Measurements from ENCODE around the gene TUSC2. TPM values are rescaled to one million over a fixed set of nuclear protein-coding genes. Genes with fewer than 3 reads are reported as not detected.

TUSC2 gene
- total and polyA plus RNA-seq, 2 donors (not counting 1 experiment from before 2014, with no cell fraction given), result 28.2 to 29.3 TPM

GRCh38 chr3:50337175-50337861 is 9.3 kb upstream of the TUSC2 start:
- Histone ChIP-seq H3K36me3 (replicated peaks in 1 of 2; ENCODE audit: control extremely low read depth in 1 of 2, control insufficient read depth in 1 of 2, extremely low read depth in 1 of 2, insufficient read depth in 2 of 2, low read length in 1 of 2) (peaks cover 0 to 19% of the 10 kb centered on the region in 2 experiments), H3K27ac (ENCODE audit: low read length in 2 of 2) (peak overlapping the region; percentile 97 to 98), H3K9ac (ENCODE audit: low read length) (peak overlapping the region; percentile 89), H3K4me1 (ENCODE audit: control insufficient read depth in 2 of 2, insufficient read depth in 2 of 2, low read length in 2 of 2) (peaks cover 37 to 74% of the 10 kb centered on the region in 2 donors), H2AFZ (ENCODE audit: insufficient read depth, low read depth, low read length, poor library complexity, severe bottlenecking) (peak overlapping the region; percentile 74), H3K9me3 (ENCODE audit: control extremely low read depth in 1 of 3, control insufficient read depth in 2 of 3, insufficient read depth in 1 of 3, low read length in 2 of 3) (no peaks in the 10 kb centered on the region), H3K4me3 (ENCODE audit: control extremely low read depth in 1 of 5, extremely low read depth in 1 of 5, insufficient read depth in 1 of 5, low read depth in 2 of 5, low read length in 4 of 5) (peak overlapping the region; percentile 39 to 86 (median 68)), H3K27me3 (replicated peaks in 1 of 4; ENCODE audit: control extremely low read depth in 1 of 4, control insufficient read depth in 3 of 4, insufficient read depth in 4 of 4, low read length in 3 of 4) (no peaks in the 10 kb centered on the region), H3K4me2 (replicated peaks; ENCODE audit: low read depth, low read length, poor library complexity, severe bottlenecking) (peak overlapping the region; percentile 90), H4K20me1 (ENCODE audit: control insufficient read depth, insufficient read depth, low read length, poor library complexity, severe bottlenecking) (peaks cover 31% of the 10 kb centered on the region), H3K79me2 (ENCODE audit: control insufficient read depth, insufficient read depth, low read length) (peaks cover 66% of the 10 kb centered on the region)
- peak; percentile 84 for ATAC-seq (ENCODE audit: low read depth)
- TF ChIP-seq CTCF (IDR thresholded peaks at IDR 0.05), result no peak
- no peak for TF ChIP-seq EZH2 (IDR thresholded peaks at IDR 0.05; ENCODE audit: borderline replicate concordance, insufficient read depth, low read depth, low read length, poor library complexity, severe bottlenecking)
- WGBS (ENCODE audit: insufficient coverage), result under 1% methylated on average over 79 of the region's 79 CpGs
- Mint-ChIP-seq H3K4me1 (peaks cover 55% of the 10 kb centered on the region), H3K27ac (peak overlapping the region; percentile 99), H3K9me3 (ENCODE audit: insufficient read depth) (no peaks in the 10 kb centered on the region), H3K4me3 (peak overlapping the region; percentile 96), H3K27me3 (no peaks in the 10 kb centered on the region)
- ChIA-PET POLR2A (interaction anchor here (0.5 to 6.1 kb wide), 19 partner anchors 8 to 1817 kb away, joined by 3 to 96 read pairs (median 6); partner anchors contain the start of genes ABHD14B, C3orf18, CYB561D2 and HEMK1), CTCF (interaction anchor here (0.7 to 3.9 kb wide), 19 partner anchors 10 to 279 kb away, joined by 3 to 37 read pairs (median 4); partner anchors contain the start of genes CYB561D2, HYAL2, HYAL3 and IFRD2)
- intact Hi-C loops (cut with micrococcal nuclease), result loop anchor here (1.0 to 5.0 kb wide), 8 partner anchors 8 to 100 kb away; partner anchors contain the start of genes CYB561D2, GNAI2, HYAL3 and NAA80
- peak; percentile 97 for DNase-seq
